Activated CD8-positive, alpha-beta memory T cell treated with anti-CD3 and anti-CD28 coated beads, Interleukin-2, amount 50 U/mL, for 24 hours (primary cell): ENCODE data around the gene OR5D13.

Experiments used
- DNase-seq: peaks from one replicate; pipeline ENCODE4 v3.0.0-alpha.2; 2020; ENCODE audit errors: extremely low read depth

OR5D13 gene

GRCh38 chr11:55773138-55773537 lies at the start of gene OR5D13:
OR5D13 (plus strand) TSS chr11:55773438; CDS start chr11:55773438, 0 bp downstream.
- DNase-seq: no peak

GRCh38 chr11:55726715-55727324 lies 46.4 kb upstream of the OR5D13 start:
- no peak for DNase-seq

GRCh38 chr11:55732936-55733335 lies 40.3 kb upstream of the OR5D13 start:
- no peak for DNase-seq

- DNase-seq: no peak
These were observed 18.4 kb downstream of the OR5D13 start for GRCh38 chr11:55791606-55792005.

- DNase-seq: no peak
These were observed 20.1 kb downstream of the OR5D13 start for GRCh38 chr11:55793321-55793720.

GRCh38 chr11:55795256-55795655 lies 22.0 kb downstream of the OR5D13 start, which contains the start of gene OR5D14:
OR5D14 (plus strand) TSS chr11:55795556; CDS start chr11:55795556, 0 bp downstream.
- DNase-seq: no peak

GRCh38 chr11:55806248-55806647 lies 33.0 kb downstream of the OR5D13 start:
- DNase-seq: no peak

GRCh38 chr11:55811067-55811466 lies 37.8 kb downstream of the OR5D13 start, which contains the start of gene OR5L1:
OR5L1 (plus strand) TSS chr11:55811367; CDS start chr11:55811467, 100 bp downstream.
- no peak for DNase-seq

GRCh38 chr11:55819330-55819729 lies 46.1 kb downstream of the OR5D13 start, which contains the start of gene OR5D18:
OR5D18 (plus strand) TSS chr11:55819630; CDS start chr11:55819630, 0 bp downstream.
- DNase-seq: no peak
